ENCODE measurements around the gene TFF3.

The TFF3 gene

GRCh38 chr21:42311160-42311559, 4.0 kb downstream of the TFF3 start:
- DNase-seq (ENCODE audit: low spot score) = no peak
- Histone ChIP-seq H3K27ac (ENCODE audit: poor library complexity, severe bottlenecking) (no peak overlapping the region), H3K4me3 (ENCODE audit: severe bottlenecking) (no peak overlapping the region), H3K9me3 (ENCODE audit: severe bottlenecking) (no peaks in the 10 kb centered on the region), H3K27me3 (ENCODE audit: insufficient read depth, poor library complexity, severe bottlenecking) (no peaks in the 10 kb centered on the region), H3K36me3 (ENCODE audit: low read depth) (no peaks in the 10 kb centered on the region), H3K4me1 (ENCODE audit: insufficient read depth, poor library complexity, severe bottlenecking) (no peaks in the 10 kb centered on the region)
- ATAC-seq (ENCODE audit: low read depth) = no peak
- no peak for TF ChIP-seq CTCF (IDR thresholded peaks at IDR 0.05; ENCODE audit: poor library complexity, severe bottlenecking)

- DNase-seq (ENCODE audit: low spot score) = no peak
- Histone ChIP-seq H3K4me1 (ENCODE audit: insufficient read depth, poor library complexity, severe bottlenecking) (no peaks in the 10 kb centered on the region), H3K36me3 (ENCODE audit: low read depth) (no peaks in the 10 kb centered on the region), H3K9me3 (ENCODE audit: severe bottlenecking) (no peaks in the 10 kb centered on the region), H3K27me3 (ENCODE audit: insufficient read depth, poor library complexity, severe bottlenecking) (no peaks in the 10 kb centered on the region), H3K4me3 (ENCODE audit: severe bottlenecking) (no peak overlapping the region), H3K27ac (ENCODE audit: poor library complexity, severe bottlenecking) (no peak overlapping the region)
- ATAC-seq (ENCODE audit: low read depth) = no peak
- TF ChIP-seq CTCF (IDR thresholded peaks at IDR 0.05; ENCODE audit: poor library complexity, severe bottlenecking) = no peak
These were observed 4.7 kb downstream of the TFF3 start for GRCh38 chr21:42310411-42311001.

- Histone ChIP-seq H3K4me3 (ENCODE audit: severe bottlenecking) (no peak overlapping the region), H3K4me1 (ENCODE audit: insufficient read depth, poor library complexity, severe bottlenecking) (no peaks in the 10 kb centered on the region), H3K27me3 (ENCODE audit: insufficient read depth, poor library complexity, severe bottlenecking) (no peaks in the 10 kb centered on the region), H3K27ac (ENCODE audit: poor library complexity, severe bottlenecking) (no peak overlapping the region), H3K9me3 (ENCODE audit: severe bottlenecking) (no peaks in the 10 kb centered on the region), H3K36me3 (ENCODE audit: low read depth) (no peaks in the 10 kb centered on the region)
- ATAC-seq (ENCODE audit: low read depth) (no peak; the same call in 2 of the 3 replicates), DNase-seq (ENCODE audit: low spot score) (no peak)
- TF ChIP-seq CTCF (IDR thresholded peaks at IDR 0.05; ENCODE audit: poor library complexity, severe bottlenecking) = peak; percentile 60
These were observed 5.4 kb downstream of the TFF3 start for GRCh38 chr21:42309753-42310213.

- H3K27me3 ChIP-seq (ENCODE audit: insufficient read depth, poor library complexity, severe bottlenecking) = no peaks in the 10 kb centered on the region
- DNase-seq (ENCODE audit: low spot score) (no peak), ATAC-seq (ENCODE audit: low read depth) (no peak)
- no peak for TF ChIP-seq CTCF (IDR thresholded peaks at IDR 0.05; ENCODE audit: poor library complexity, severe bottlenecking)
- H3K4me3 ChIP-seq (ENCODE audit: severe bottlenecking) = no peak overlapping the region
- H3K36me3 ChIP-seq (ENCODE audit: low read depth) = no peaks in the 10 kb centered on the region
- H3K27ac ChIP-seq (ENCODE audit: poor library complexity, severe bottlenecking) = no peak overlapping the region
- H3K4me1 ChIP-seq (ENCODE audit: insufficient read depth, poor library complexity, severe bottlenecking) = no peaks in the 10 kb centered on the region
- no peaks in the 10 kb centered on the region for H3K9me3 ChIP-seq (ENCODE audit: severe bottlenecking)
These were observed 6.1 kb downstream of the TFF3 start for GRCh38 chr21:42308914-42309752.
